ENCODE data around the gene LAMB4. TPM values are rescaled to one million over a fixed set of nuclear protein-coding genes. Genes with fewer than 3 reads are reported as not detected.

LAMB4 gene
- total RNA-seq, 2 experiments from 2014 or later, result not detected

GRCh38 chr7:108073305-108074070 lies 56.7 kb downstream of the LAMB4 start:
- POLR2A ChIA-PET, result no interaction called here
- no peaks in the 10 kb centered on the region for H3K4me1 Mint-ChIP-seq
- H3K27ac Mint-ChIP-seq, result no peak overlapping the region
- H3K27me3 Mint-ChIP-seq, result peaks cover 2% of the 10 kb centered on the region
- no peak overlapping the region for H3K4me3 Mint-ChIP-seq
- DNase-seq (no peak), ATAC-seq (ENCODE audit: low read depth) (no peak)
- H3K9me3 Mint-ChIP-seq, result no peaks in the 10 kb centered on the region
- H3K36me3 Mint-ChIP-seq, result no peaks in the 10 kb centered on the region

GRCh38 chr7:108072739-108073138 lies 57.4 kb downstream of the LAMB4 start:
- Mint-ChIP-seq H3K9me3 (no peaks in the 10 kb centered on the region), H3K4me1 (no peaks in the 10 kb centered on the region), H3K36me3 (no peaks in the 10 kb centered on the region), H3K4me3 (no peak overlapping the region), H3K27ac (no peak overlapping the region), H3K27me3 (peaks cover 2% of the 10 kb centered on the region)
- DNase-seq (no peak), ATAC-seq (ENCODE audit: low read depth) (no peak)
- POLR2A ChIA-PET, result no interaction called here

DNA sequence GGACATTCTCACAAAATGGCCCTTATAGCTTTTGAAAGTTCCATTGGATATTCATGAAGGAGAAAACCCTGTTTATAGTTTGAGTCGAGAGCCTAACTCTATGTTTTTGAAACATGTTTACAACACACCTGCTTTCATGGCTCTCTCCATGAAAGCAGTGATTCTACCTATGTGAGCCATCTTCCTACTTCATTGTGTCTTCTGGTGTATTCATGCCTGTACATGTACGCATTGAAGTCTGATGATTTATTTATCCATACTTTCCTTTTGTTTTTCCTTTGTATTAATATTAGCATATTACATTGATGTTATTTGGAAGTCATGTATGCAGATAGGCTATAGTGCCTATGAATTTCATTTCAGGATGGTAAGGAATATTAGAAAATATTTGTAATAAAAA lies 58.0 kb downstream of the LAMB4 start:
- no peaks in the 10 kb centered on the region for H3K4me1 Mint-ChIP-seq
- H3K9me3 Mint-ChIP-seq, result no peaks in the 10 kb centered on the region

DNA sequence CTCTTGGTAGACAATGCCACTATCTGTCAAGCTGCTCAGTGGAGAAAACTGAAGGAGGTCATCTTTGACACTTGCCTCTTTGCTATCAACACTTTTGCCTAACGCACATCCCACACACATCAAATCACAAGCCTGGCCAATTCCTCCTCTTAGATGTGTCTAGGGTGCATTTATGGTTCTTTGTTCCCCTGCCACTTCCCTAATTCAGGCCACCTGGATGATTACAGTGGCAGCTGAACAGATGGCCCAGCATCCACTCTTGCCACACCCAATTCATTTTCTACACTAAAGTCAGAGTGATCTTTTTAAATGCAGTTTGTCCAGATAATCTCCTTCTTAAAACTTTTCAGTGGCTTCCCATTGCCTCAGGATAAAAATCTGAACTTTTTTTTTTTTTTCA lies 58.6 kb downstream of the LAMB4 start:
- no peak for ATAC-seq (ENCODE audit: low read depth)
- Mint-ChIP-seq H3K4me1 (no peaks in the 10 kb centered on the region), H3K27me3 (peaks cover 2% of the 10 kb centered on the region), H3K27ac (no peak overlapping the region), H3K4me3 (no peak overlapping the region), H3K36me3 (no peaks in the 10 kb centered on the region), H3K9me3 (no peaks in the 10 kb centered on the region)
- DNase-seq, result no peak
- POLR2A ChIA-PET, result no interaction called here

More for the DNA sequence above, 58.0 kb downstream of the LAMB4 start:
- no peak overlapping the region for H3K27ac Mint-ChIP-seq
- H3K4me3 Mint-ChIP-seq, result no peak overlapping the region
- POLR2A ChIA-PET, result no interaction called here
- DNase-seq, result no peak
- ATAC-seq (ENCODE audit: low read depth), result no peak
- peaks cover 2% of the 10 kb centered on the region for H3K27me3 Mint-ChIP-seq
- no peaks in the 10 kb centered on the region for H3K36me3 Mint-ChIP-seq

DNA sequence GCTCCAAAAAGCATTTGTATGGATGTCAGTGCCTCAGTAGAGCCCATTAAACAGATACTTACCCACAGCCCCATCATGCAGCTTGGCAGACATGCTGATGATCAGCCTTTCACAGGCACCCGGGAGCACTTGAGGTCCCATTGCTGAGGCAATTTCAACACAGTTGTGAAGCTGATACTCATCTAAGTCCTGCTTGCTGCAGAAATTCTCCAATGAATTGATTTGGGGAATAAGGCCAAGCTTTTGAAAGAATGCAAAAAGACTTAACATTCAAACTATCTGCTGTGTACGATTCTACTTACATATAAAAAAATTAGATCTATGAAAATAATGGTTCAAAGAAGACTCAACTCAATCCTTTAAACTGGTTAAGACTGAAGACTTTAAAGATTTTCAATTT lies 60.5 kb downstream of the LAMB4 start:
- Mint-ChIP-seq H3K27ac (no peak overlapping the region), H3K4me1 (no peaks in the 10 kb centered on the region), H3K27me3 (peaks cover 2% of the 10 kb centered on the region), H3K4me3 (no peak overlapping the region), H3K36me3 (no peaks in the 10 kb centered on the region), H3K9me3 (no peaks in the 10 kb centered on the region)
- ATAC-seq (ENCODE audit: low read depth), result no peak
- no peak for DNase-seq
- POLR2A ChIA-PET, result no interaction called here

DNA sequence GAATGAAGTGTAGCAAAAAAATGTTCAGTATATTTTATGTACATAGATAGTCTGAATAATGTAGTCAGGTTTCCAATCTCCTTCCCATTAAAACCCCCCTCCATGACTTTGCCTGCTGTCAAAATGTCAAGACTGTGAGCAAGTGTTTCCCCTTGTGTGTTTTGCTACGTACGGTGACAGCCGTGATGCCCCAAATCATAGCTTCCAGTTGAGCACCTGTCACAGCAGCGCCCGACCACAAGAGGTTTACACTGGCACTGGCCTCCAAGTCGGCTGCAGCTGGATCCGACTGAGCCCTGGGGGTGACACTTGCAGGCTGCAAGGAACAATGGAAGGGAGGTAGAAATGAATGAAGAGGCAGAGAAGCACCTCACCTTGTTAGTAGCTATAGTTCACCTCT lies 62.3 kb downstream of the LAMB4 start:
- Mint-ChIP-seq H3K9me3 (no peaks in the 10 kb centered on the region), H3K4me1 (no peaks in the 10 kb centered on the region), H3K27me3 (peaks cover 2% of the 10 kb centered on the region), H3K4me3 (no peak overlapping the region), H3K36me3 (no peaks in the 10 kb centered on the region), H3K27ac (no peak overlapping the region)
- ATAC-seq (ENCODE audit: low read depth), result no peak
- POLR2A ChIA-PET, result no interaction called here
- no peak for DNase-seq

- H3K4me1 Mint-ChIP-seq, result no peaks in the 10 kb centered on the region
- POLR2A ChIA-PET, result no interaction called here
- no peak for ATAC-seq (ENCODE audit: low read depth)
- H3K4me3 Mint-ChIP-seq, result no peak overlapping the region
- no peak overlapping the region for H3K27ac Mint-ChIP-seq
- DNase-seq, result no peak
- H3K36me3 Mint-ChIP-seq, result no peaks in the 10 kb centered on the region
- H3K9me3 Mint-ChIP-seq, result no peaks in the 10 kb centered on the region
- H3K27me3 Mint-ChIP-seq, result peaks cover 5% of the 10 kb centered on the region
Measured at GRCh38 chr7:108066486-108066885, 63.7 kb downstream of the LAMB4 start.

DNA sequence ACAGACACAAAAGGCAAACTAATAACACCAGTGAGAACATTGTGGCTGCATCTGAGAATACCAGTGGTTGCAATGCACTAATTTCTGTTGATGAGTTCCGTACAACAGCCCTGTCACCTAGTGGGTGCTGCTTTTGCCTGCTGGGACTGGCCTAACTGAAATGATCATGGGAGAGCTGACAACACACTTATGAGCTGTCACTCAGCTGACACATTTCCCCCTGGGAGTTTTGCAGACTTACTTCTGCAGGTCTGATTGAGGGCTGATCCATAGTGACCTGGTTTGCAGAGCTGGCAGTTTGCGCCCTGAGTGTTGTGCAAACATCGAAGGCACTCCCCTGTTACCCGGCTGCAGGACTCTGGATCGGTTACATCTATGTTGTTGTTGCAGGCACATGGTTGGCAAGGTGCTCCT lies 66.6 kb downstream of the LAMB4 start:
- POLR2A ChIA-PET, result no interaction called here
- no peak overlapping the region for H3K27ac Mint-ChIP-seq
- no peaks in the 10 kb centered on the region for H3K4me1 Mint-ChIP-seq
- no peaks in the 10 kb centered on the region for H3K36me3 Mint-ChIP-seq
- no peak for DNase-seq
- no peak for ATAC-seq (ENCODE audit: low read depth)
- no peaks in the 10 kb centered on the region for H3K9me3 Mint-ChIP-seq
- H3K4me3 Mint-ChIP-seq, result no peak overlapping the region
- H3K27me3 Mint-ChIP-seq, result peaks cover 9% of the 10 kb centered on the region

GRCh38 chr7:108062250-108063014 lies 67.7 kb downstream of the LAMB4 start:
- Mint-ChIP-seq H3K9me3 (no peaks in the 10 kb centered on the region), H3K36me3 (no peaks in the 10 kb centered on the region), H3K27ac (no peak overlapping the region), H3K4me1 (no peaks in the 10 kb centered on the region), H3K27me3 (peaks cover 9% of the 10 kb centered on the region), H3K4me3 (no peak overlapping the region)
- no peak for ATAC-seq (ENCODE audit: low read depth)
- DNase-seq, result no peak
- POLR2A ChIA-PET, result no interaction called here

DNA sequence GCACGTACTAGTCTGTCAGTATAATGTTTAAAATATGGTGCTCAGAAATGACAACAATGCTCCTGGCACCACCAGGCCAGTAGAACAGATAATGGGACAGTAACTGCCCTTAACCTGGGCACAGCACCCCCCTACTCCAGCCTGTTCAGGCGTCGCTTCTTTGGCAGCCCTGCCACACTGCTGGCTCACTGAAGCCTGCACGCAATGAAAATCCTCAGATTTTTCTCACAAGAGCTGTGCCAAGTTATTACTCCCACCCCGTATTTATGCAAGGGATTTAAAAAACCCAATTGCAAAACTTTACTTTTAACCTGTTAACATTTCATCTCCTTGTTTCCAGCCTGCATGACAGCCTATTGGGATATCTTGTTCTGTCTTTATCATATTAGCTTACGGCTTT lies 70.6 kb downstream of the LAMB4 start:
- Mint-ChIP-seq H3K4me3 (no peak overlapping the region), H3K4me1 (no peaks in the 10 kb centered on the region), H3K27me3 (peaks cover 11% of the 10 kb centered on the region), H3K27ac (no peak overlapping the region), H3K9me3 (no peaks in the 10 kb centered on the region), H3K36me3 (no peaks in the 10 kb centered on the region)
- POLR2A ChIA-PET, result no interaction called here
- ATAC-seq (ENCODE audit: low read depth), result no peak
- no peak for DNase-seq

DNA sequence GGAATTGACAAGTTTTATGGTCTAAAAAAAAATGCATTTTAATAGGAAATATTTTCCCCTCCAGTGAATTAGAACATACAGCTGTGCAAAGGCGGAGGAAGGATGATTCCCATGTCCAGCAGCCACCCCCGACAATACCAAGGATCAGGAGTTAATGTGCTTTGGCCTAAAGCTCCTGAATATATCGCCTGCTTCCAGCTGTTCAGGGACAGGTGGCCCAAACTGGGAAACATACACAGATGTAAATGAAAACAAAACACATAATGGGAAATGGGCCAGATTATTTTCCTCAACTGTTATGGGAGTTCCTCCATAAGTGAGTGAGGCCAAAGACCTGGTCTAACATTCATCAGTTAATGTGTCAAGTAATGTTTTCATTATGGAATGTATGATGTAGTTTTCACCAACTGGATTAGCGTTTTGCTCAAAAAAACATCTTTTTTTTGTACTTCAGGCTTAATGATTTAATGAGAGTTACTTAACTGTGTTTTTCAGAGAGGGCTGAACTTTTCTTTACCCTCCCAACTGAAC lies 72.1 kb downstream of the LAMB4 start:
- no peak overlapping the region for H3K27ac Mint-ChIP-seq
- no peaks in the 10 kb centered on the region for H3K4me1 Mint-ChIP-seq
- H3K36me3 Mint-ChIP-seq, result no peaks in the 10 kb centered on the region
- no peak overlapping the region for H3K4me3 Mint-ChIP-seq
- POLR2A ChIA-PET, result no interaction called here
- ATAC-seq (ENCODE audit: low read depth) (no peak), DNase-seq (no peak)
- H3K9me3 Mint-ChIP-seq, result no peaks in the 10 kb centered on the region
- peaks cover 11% of the 10 kb centered on the region for H3K27me3 Mint-ChIP-seq

GRCh38 chr7:108055611-108056021 lies 74.5 kb downstream of the LAMB4 start:
- POLR2A ChIA-PET, result no interaction called here
- H3K27ac Mint-ChIP-seq, result no peak overlapping the region
- ATAC-seq (ENCODE audit: low read depth), result no peak
- no peaks in the 10 kb centered on the region for H3K4me1 Mint-ChIP-seq
- DNase-seq, result no peak
- H3K4me3 Mint-ChIP-seq, result no peak overlapping the region
- H3K9me3 Mint-ChIP-seq, result no peaks in the 10 kb centered on the region
- no peaks in the 10 kb centered on the region for H3K36me3 Mint-ChIP-seq
- H3K27me3 Mint-ChIP-seq, result peaks cover 12% of the 10 kb centered on the region

- POLR2A ChIA-PET, result no interaction called here
- H3K27ac Mint-ChIP-seq, result no peak overlapping the region
Measured at GRCh38 chr7:108054537-108054936, 75.6 kb downstream of the LAMB4 start.

DNA sequence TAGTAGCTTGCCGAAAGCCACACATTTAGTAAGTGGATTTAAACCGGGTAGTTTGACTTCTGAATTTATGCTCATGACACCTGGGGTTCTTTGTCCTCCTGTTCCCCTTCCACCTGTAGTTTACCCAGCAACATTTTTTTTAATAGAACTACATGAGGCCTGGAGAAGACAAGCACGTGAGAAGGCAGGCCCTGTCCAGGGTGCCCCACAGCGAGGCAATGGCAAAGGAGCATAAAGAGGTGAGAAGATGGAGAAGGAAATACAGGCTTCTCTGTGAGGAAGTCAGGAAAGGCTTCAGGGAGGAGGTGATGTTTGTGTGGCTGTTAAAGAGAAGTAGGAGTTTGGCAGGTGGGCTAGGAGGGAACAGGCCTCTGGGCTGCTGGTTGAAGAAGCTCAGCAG lies 76.9 kb downstream of the LAMB4 start:
- Mint-ChIP-seq H3K27ac (no peak overlapping the region), H3K4me3 (no peak overlapping the region), H3K4me1 (no peaks in the 10 kb centered on the region), H3K27me3 (peaks cover 6% of the 10 kb centered on the region), H3K36me3 (no peaks in the 10 kb centered on the region), H3K9me3 (no peaks in the 10 kb centered on the region)
- no peak for ATAC-seq (ENCODE audit: low read depth)
- POLR2A ChIA-PET, result no interaction called here
- no peak for DNase-seq

More at GRCh38 chr7:108054537-108054936, 75.6 kb downstream of the LAMB4 start:
- ATAC-seq (ENCODE audit: low read depth) (no peak), DNase-seq (no peak)
- no peaks in the 10 kb centered on the region for H3K9me3 Mint-ChIP-seq
- peaks cover 6% of the 10 kb centered on the region for H3K27me3 Mint-ChIP-seq
- no peaks in the 10 kb centered on the region for H3K4me1 Mint-ChIP-seq
- no peaks in the 10 kb centered on the region for H3K36me3 Mint-ChIP-seq
- H3K4me3 Mint-ChIP-seq, result no peak overlapping the region
